ENCODE measurements around the gene ZBTB7C.

Gene ZBTB7C

GRCh38 chr18:48192542-48192941 is 216.6 kb downstream of the ZBTB7C start (continued):
- TF ChIP-seq, protein P1, sequence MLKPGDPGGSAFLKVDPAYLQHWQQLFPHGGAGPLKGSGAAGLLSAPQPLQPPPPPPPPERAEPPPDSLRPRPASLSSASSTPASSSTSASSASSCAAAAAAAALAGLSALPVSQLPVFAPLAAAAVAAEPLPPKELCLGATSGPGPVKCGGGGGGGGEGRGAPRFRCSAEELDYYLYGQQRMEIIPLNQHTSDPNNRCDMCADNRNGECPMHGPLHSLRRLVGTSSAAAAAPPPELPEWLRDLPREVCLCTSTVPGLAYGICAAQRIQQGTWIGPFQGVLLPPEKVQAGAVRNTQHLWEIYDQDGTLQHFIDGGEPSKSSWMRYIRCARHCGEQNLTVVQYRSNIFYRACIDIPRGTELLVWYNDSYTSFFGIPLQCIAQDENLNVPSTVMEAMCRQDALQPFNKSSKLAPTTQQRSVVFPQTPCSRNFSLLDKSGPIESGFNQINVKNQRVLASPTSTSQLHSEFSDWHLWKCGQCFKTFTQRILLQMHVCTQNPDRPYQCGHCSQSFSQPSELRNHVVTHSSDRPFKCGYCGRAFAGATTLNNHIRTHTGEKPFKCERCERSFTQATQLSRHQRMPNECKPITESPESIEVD (tag by site-specific recombination; IDR thresholded peaks at IDR 0.05): no peak
- TF ChIP-seq, protein P2, sequence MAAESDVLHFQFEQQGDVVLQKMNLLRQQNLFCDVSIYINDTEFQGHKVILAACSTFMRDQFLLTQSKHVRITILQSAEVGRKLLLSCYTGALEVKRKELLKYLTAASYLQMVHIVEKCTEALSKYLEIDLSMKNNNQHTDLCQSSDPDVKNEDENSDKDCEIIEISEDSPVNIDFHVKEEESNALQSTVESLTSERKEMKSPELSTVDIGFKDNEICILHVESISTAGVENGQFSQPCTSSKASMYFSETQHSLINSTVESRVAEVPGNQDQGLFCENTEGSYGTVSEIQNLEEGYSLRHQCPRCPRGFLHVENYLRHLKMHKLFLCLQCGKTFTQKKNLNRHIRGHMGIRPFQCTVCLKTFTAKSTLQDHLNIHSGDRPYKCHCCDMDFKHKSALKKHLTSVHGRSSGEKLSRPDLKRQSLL (tag by site-specific recombination; IDR thresholded peaks at IDR 0.05): no peak
- no peak for TF ChIP-seq ZNF658 (tag by site-specific recombination; IDR thresholded peaks at IDR 0.05)
- TF ChIP-seq KLF10 (tag by site-specific recombination; IDR thresholded peaks at IDR 0.05): no peak
- no peak for TF ChIP-seq ZNF670 (tag by site-specific recombination; IDR thresholded peaks at IDR 0.05; ENCODE audit: low read depth)
- no peak for TF ChIP-seq MZF1 (tag by site-specific recombination; IDR thresholded peaks at IDR 0.05; ENCODE audit: borderline replicate concordance)

GRCh38 chr18:48191494-48191893 is 217.7 kb downstream of the ZBTB7C start:
- Histone ChIP-seq H3K27ac (ENCODE audit: extremely low read depth, low read depth, low read length) (no peak overlapping the region), H3K4me3 (ENCODE audit: low read depth, low read length) (no peak overlapping the region), H3K36me3 (ENCODE audit: control insufficient read depth in 2 of 2, insufficient read depth in 1 of 2, low read length in 2 of 2) (no peaks in the 10 kb centered on the region), H3K4me1 (ENCODE audit: control insufficient read depth, insufficient read depth, low read length) (peaks cover 2% of the 10 kb centered on the region; the same call in 1 of the 2 replicates), H3K9me3 (ENCODE audit: control insufficient read depth, insufficient read depth, low read depth, low read length) (no peaks in the 10 kb centered on the region)
- POLR2A ChIA-PET: no interaction called here
- CTCF ChIA-PET: interaction anchor here (1.3 kb wide), 1 partner anchor 9 kb away, joined by 7 read pairs; no protein-coding TSS in a partner anchor
- TF ChIP-seq ZSCAN16 (tag by site-specific recombination; IDR thresholded peaks at IDR 0.05): no peak
- no peak for TF ChIP-seq ZNF146 (tag by site-specific recombination; IDR thresholded peaks at IDR 0.05)
- no peak for TF ChIP-seq ZNF777 (tag by site-specific recombination; IDR thresholded peaks at IDR 0.05; ENCODE audit: borderline replicate concordance)
- TF ChIP-seq, protein P3, sequence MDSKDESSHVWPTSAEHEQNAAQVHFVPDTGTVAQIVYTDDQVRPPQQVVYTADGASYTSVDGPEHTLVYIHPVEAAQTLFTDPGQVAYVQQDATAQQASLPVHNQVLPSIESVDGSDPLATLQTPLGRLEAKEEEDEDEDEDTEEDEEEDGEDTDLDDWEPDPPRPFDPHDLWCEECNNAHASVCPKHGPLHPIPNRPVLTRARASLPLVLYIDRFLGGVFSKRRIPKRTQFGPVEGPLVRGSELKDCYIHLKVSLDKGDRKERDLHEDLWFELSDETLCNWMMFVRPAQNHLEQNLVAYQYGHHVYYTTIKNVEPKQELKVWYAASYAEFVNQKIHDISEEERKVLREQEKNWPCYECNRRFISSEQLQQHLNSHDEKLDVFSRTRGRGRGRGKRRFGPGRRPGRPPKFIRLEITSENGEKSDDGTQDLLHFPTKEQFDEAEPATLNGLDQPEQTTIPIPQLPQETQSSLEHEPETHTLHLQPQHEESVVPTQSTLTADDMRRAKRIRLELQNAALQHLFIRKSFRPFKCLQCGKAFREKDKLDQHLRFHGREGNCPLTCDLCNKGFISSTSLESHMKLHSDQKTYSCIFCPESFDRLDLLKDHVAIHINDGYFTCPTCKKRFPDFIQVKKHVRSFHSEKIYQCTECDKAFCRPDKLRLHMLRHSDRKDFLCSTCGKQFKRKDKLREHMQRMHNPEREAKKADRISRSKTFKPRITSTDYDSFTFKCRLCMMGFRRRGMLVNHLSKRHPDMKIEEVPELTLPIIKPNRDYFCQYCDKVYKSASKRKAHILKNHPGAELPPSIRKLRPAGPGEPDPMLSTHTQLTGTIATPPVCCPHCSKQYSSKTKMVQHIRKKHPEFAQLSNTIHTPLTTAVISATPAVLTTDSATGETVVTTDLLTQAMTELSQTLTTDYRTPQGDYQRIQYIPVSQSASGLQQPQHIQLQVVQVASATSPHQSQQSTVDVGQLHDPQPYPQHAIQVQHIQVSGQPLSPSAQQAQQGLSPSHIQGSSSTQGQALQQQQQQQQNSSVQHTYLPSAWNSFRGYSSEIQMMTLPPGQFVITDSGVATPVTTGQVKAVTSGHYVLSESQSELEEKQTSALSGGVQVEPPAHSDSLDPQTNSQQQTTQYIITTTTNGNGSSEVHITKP (tag by site-specific recombination; IDR thresholded peaks at IDR 0.05): peak; percentile 32; the same call in 1 of the 2 replicates
- TF ChIP-seq ZNF561 (tag by site-specific recombination; IDR thresholded peaks at IDR 0.05; ENCODE audit: borderline replicate concordance): no peak
- TF ChIP-seq ZNF560 (tag by site-specific recombination; IDR thresholded peaks at IDR 0.05; ENCODE audit: borderline replicate concordance): no peak
- no peak for TF ChIP-seq ZNF26 (tag by site-specific recombination; IDR thresholded peaks at IDR 0.05)
- TF ChIP-seq ZBTB1 (tag by site-specific recombination; IDR thresholded peaks at IDR 0.05): no peak
- TF ChIP-seq ZNF2 (tag by site-specific recombination; IDR thresholded peaks at IDR 0.05): no peak
- no peak for TF ChIP-seq ZNF404 (tag by site-specific recombination; IDR thresholded peaks at IDR 0.05)
- TF ChIP-seq ZNF514 (tag by site-specific recombination; IDR thresholded peaks at IDR 0.05): no peak
- no peak for TF ChIP-seq ZNF24 (tag by site-specific recombination; IDR thresholded peaks at IDR 0.05)
- TF ChIP-seq, protein P4, sequence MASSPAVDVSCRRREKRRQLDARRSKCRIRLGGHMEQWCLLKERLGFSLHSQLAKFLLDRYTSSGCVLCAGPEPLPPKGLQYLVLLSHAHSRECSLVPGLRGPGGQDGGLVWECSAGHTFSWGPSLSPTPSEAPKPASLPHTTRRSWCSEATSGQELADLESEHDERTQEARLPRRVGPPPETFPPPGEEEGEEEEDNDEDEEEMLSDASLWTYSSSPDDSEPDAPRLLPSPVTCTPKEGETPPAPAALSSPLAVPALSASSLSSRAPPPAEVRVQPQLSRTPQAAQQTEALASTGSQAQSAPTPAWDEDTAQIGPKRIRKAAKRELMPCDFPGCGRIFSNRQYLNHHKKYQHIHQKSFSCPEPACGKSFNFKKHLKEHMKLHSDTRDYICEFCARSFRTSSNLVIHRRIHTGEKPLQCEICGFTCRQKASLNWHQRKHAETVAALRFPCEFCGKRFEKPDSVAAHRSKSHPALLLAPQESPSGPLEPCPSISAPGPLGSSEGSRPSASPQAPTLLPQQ (tag by site-specific recombination; IDR thresholded peaks at IDR 0.05): no peak
- no peak for TF ChIP-seq ZNF239 (tag by site-specific recombination; IDR thresholded peaks at IDR 0.05)
- TF ChIP-seq ZNF473 (tag by site-specific recombination; IDR thresholded peaks at IDR 0.05): no peak
- no peak for TF ChIP-seq ZNF223 (tag by site-specific recombination; IDR thresholded peaks at IDR 0.05)
- no peak for TF ChIP-seq ZNF664 (tag by site-specific recombination; IDR thresholded peaks at IDR 0.05)
- TF ChIP-seq ZNF302 (tag by site-specific recombination; IDR thresholded peaks at IDR 0.05; ENCODE audit: low read depth): no peak
- TF ChIP-seq, protein P5, sequence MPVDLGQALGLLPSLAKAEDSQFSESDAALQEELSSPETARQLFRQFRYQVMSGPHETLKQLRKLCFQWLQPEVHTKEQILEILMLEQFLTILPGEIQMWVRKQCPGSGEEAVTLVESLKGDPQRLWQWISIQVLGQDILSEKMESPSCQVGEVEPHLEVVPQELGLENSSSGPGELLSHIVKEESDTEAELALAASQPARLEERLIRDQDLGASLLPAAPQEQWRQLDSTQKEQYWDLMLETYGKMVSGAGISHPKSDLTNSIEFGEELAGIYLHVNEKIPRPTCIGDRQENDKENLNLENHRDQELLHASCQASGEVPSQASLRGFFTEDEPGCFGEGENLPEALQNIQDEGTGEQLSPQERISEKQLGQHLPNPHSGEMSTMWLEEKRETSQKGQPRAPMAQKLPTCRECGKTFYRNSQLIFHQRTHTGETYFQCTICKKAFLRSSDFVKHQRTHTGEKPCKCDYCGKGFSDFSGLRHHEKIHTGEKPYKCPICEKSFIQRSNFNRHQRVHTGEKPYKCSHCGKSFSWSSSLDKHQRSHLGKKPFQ (tag by site-specific recombination; IDR thresholded peaks at IDR 0.05): peak; percentile 66; the same call in 1 of the 2 replicates
- TF ChIP-seq ZIC2 (tag by site-specific recombination; IDR thresholded peaks at IDR 0.05): peak; percentile 93
- no peak for TF ChIP-seq SP2 (tag by site-specific recombination; IDR thresholded peaks at IDR 0.05)
- TF ChIP-seq KLF7 (tag by site-specific recombination; IDR thresholded peaks at IDR 0.05; ENCODE audit: borderline replicate concordance): no peak
